Stimulated activated naive CD8-positive, alpha-beta T cell treated with anti-CD3 and anti-CD28 coated beads, Interleukin-15, Interleukin-2, amounts not matched to agents 100 ng/mL and 50 ng/mL, for 24 hours (primary cell): Measurements from ENCODE around the gene YWHAG.
"Not testable (repeated sequence)": the region's sequence is repeated elsewhere in the genome, so short reads cannot be mapped to it uniquely, and the experiment has no call there.

Experiments
- H3K27ac Mint-ChIP-seq: one replicate; pipeline ENCODE4 v1.8.0; 2021; ENCODE audit warnings: mild to moderate bottlenecking, mixed read lengths
- H3K27me3 Mint-ChIP-seq: one replicate; pipeline ENCODE4 v1.8.0; 2021; ENCODE audit warnings: mixed read lengths
- H3K36me3 Mint-ChIP-seq: one replicate; pipeline ENCODE4 v1.8.0; 2021; ENCODE audit warnings: low read depth, mixed read lengths
- H3K4me1 Mint-ChIP-seq: one replicate; pipeline ENCODE4 v1.8.0; 2021; ENCODE audit warnings: low read depth, mixed read lengths
- H3K4me3 Mint-ChIP-seq: one replicate; pipeline ENCODE4 v1.8.0; 2021; ENCODE audit warnings: mild to moderate bottlenecking, mixed read lengths
- H3K9me3 Mint-ChIP-seq: one replicate; pipeline ENCODE4 v1.8.0; 2021; ENCODE audit warnings: mixed read lengths

Gene YWHAG

DNA sequence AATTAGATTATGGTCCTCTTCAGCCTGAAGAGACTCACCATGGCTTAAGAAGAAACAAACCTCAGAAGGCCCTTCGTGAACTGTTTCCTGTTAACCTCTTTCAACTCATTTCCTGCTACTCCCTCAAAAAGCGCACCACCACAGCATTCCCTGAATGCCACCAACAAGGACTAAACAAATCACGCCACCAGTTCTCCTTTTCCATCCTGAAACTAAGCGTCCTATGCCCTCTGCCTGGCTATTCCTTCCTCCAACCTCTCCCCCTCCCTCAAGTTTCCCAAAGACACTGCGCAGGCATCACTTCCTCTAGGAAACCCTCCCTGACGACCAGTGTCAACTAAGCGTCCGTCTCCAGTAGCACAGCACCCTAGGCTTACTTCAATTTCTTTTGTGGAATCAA is 12.0 kb downstream of the YWHAG start:
- Mint-ChIP-seq H3K27me3 (no peaks in the 10 kb centered on the region), H3K4me1 (peaks cover 77% of the 10 kb centered on the region), H3K27ac (peak overlapping the region; percentile 54), H3K9me3 (no peaks in the 10 kb centered on the region), H3K36me3 (peaks cover 85% of the 10 kb centered on the region), H3K4me3 (no peak overlapping the region)

DNA sequence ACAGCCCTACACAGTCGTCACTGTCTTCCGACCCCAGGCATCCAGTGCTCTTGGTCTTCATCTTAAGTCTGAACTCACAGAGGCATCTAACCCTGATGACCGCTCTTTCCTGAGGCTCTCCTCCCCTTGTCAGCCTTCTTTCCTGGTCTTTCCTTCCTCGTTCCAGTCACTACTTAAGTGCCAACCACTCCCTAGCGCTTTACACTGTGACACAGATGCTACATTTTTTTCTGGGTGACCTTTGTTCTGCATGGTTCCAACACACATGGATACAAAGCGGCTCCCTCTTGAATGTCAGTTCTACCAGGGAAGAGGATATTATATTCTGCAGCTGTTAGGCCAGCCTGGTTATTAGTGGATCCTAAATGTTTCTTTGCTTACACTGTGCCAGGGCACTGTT is 12.7 kb downstream of the YWHAG start:
- Mint-ChIP-seq H3K27ac (no peak overlapping the region), H3K36me3 (peaks cover 83% of the 10 kb centered on the region), H3K9me3 (no peaks in the 10 kb centered on the region), H3K27me3 (no peaks in the 10 kb centered on the region), H3K4me3 (no peak overlapping the region), H3K4me1 (peaks cover 76% of the 10 kb centered on the region)

DNA sequence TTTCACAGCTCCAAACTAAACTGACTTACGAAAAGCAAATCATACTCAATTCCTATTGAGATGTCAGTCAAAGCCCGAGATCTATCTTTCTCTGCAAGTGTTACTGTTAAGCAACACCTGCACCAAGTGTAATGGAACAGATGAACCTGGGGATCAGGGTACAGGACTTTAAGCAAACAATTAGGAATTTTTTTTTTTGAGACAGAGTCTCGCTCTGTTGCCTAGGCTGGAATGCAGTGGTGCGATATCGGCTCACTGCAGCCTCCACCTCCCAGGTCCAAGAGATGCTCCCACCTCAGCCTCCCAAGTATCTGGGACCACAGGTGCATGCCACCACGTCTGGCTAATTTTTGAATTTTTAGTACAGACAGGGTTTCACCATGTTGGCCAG is 14.9 kb downstream of the YWHAG start:
- peaks cover 68% of the 10 kb centered on the region for H3K4me1 Mint-ChIP-seq
- no peaks in the 10 kb centered on the region for H3K9me3 Mint-ChIP-seq
- no peak overlapping the region for H3K27ac Mint-ChIP-seq
- H3K4me3 Mint-ChIP-seq, result no peak overlapping the region
- peaks cover 79% of the 10 kb centered on the region for H3K36me3 Mint-ChIP-seq
- H3K27me3 Mint-ChIP-seq, result no peaks in the 10 kb centered on the region

DNA sequence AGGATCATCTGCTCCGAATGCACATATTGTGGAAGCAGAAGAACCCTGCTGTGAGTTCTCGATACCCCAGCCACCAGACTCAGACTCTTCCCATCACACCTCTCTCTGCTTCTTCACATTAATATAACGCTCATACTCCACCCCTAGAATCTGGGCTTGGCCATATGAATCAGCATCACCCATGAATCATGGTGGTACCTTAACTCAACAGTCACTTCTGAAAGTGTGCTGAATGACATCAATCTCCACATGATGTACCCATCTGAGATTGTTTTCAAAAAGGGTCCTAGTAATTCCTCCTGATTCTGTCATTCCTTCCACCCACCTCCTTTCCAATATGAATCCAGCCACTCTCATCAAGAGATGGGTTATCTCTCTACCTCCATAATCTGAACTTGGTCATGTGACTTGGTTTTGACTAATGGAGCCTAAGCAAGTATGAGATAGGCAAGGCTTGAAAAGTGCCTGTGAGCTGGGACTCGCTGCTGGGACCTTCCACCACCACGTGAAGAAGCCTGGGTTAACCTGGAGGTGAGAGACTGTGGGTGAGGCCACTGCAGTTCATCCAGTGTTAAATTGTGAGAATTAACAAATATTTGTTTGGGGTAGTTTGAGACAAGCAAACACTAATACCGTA is 15.4 kb downstream of the YWHAG start:
- Mint-ChIP-seq H3K9me3 (no peaks in the 10 kb centered on the region), H3K36me3 (peaks cover 82% of the 10 kb centered on the region)

DNA sequence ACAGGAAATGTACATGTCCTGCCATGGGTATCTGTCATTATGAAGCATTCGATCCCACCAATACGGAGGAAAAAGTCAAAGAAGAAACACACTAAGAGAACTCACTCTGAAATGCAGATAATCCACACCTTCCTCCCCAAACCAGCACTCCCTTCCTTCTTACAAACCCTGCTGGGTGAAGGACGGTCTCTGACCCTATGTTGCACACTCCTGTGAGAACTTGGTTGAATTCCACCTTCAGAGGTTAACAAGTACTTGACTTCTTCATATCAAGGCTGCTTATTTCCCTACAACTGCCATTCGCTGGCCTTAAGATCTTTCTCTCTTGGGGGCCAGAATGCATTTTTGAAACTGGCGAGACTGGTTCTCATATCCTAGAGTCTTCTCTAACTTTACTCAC is 16.6 kb downstream of the YWHAG start:
- H3K4me3 Mint-ChIP-seq, result no peak overlapping the region

More for the DNA sequence above, 15.4 kb downstream of the YWHAG start:
- H3K4me3 Mint-ChIP-seq, result no peak overlapping the region
- H3K27ac Mint-ChIP-seq, result peak overlapping the region; percentile 22
- peaks cover 71% of the 10 kb centered on the region for H3K4me1 Mint-ChIP-seq
- no peaks in the 10 kb centered on the region for H3K27me3 Mint-ChIP-seq

DNA sequence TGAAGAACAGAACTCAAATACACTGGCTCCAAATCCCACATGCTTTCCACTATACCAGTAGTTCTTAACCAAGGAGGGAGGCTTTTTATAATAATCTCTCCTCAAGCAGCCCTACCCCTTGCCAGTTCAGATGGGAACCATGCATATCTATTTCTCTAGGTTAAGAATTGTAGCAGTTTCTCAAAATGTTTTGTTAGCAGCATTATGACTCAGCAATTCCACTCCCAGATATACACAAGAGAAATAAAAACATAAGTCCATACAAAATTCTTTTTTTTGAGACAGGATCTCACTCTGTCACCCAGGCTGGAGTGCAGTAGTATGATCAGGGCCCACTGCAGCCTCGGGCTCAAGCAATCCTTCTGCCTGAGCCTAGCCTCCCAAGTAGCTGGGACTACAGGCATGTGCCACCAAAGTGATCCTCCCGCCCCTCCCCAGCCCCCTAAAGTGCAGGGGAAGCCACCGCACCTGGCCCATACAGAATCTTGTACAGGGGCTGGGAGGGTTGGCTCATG is 18.1 kb downstream of the YWHAG start:
- Mint-ChIP-seq H3K36me3 (peaks cover 80% of the 10 kb centered on the region), H3K4me3 (no peak overlapping the region), H3K27me3 (no peaks in the 10 kb centered on the region), H3K9me3 (no peaks in the 10 kb centered on the region), H3K27ac (no peak overlapping the region), H3K4me1 (peaks cover 60% of the 10 kb centered on the region)

More for the DNA sequence above, 16.6 kb downstream of the YWHAG start:
- Mint-ChIP-seq H3K4me1 (peaks cover 70% of the 10 kb centered on the region), H3K36me3 (peaks cover 84% of the 10 kb centered on the region), H3K27ac (no peak overlapping the region), H3K27me3 (no peaks in the 10 kb centered on the region), H3K9me3 (no peaks in the 10 kb centered on the region)

DNA sequence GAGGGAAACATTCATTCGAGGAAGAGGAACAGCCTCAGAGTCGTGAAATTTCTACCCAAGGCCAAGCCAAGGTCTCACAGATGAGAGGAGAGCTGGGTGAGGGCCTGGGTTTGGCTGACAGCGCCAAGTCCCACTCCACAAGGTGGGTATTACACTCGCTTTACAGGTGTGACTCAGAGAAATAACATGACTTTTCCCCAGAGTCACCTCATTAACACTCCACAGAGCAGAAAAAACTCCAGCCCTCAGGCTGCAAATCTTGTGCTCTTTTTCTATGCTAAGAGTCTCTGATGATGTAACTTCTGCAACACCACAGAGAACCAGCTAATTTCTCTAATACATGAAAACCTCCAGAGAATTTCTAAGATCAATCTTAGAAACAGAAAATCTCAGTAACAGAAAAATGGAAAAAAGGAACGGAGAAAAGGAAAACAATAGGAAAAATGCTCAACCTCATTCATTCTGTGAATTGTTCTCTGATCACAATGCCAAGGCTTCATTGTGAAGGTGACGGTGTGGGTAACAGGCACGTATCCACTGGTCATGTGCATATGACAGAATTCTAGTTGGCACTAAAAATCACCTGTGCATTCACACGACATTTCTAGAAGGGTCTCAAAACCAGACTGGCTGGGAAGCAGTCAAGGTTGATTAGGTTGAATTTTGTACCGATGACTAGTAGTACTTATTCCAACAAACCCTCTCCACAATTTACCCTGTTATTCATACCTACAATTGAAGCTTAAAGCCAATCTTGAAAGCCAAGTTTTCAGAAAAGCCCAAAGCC is 20.3 kb downstream of the YWHAG start:
- Mint-ChIP-seq H3K9me3 (no peaks in the 10 kb centered on the region), H3K36me3 (peaks cover 69% of the 10 kb centered on the region), H3K4me3 (no peak overlapping the region), H3K27me3 (no peaks in the 10 kb centered on the region), H3K4me1 (peaks cover 50% of the 10 kb centered on the region), H3K27ac (no peak overlapping the region)

DNA sequence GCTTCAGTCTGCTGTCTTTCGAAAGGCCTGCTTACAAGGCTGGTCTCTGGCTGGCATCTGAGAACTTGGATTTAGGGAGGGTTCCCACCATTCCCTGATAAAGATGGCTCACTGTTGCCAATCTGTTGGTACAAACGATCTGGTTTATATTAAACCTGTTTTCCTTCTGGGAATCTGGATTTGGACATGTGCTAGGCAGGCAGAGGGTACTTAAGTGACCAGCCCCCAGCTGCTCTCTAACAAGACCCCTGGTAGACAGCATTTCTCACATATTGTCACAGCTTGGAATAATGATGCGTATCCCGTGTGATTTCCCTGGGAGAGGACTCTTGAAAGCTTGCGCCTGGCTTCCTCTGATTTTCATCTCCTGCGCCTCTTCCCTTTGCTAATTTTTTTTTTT is 21.6 kb downstream of the YWHAG start:
- H3K27ac Mint-ChIP-seq, result no peak overlapping the region
- H3K4me3 Mint-ChIP-seq, result no peak overlapping the region
- H3K36me3 Mint-ChIP-seq, result peaks cover 65% of the 10 kb centered on the region
- H3K27me3 Mint-ChIP-seq, result no peaks in the 10 kb centered on the region
- H3K4me1 Mint-ChIP-seq, result peaks cover 51% of the 10 kb centered on the region
- H3K9me3 Mint-ChIP-seq, result no peaks in the 10 kb centered on the region

DNA sequence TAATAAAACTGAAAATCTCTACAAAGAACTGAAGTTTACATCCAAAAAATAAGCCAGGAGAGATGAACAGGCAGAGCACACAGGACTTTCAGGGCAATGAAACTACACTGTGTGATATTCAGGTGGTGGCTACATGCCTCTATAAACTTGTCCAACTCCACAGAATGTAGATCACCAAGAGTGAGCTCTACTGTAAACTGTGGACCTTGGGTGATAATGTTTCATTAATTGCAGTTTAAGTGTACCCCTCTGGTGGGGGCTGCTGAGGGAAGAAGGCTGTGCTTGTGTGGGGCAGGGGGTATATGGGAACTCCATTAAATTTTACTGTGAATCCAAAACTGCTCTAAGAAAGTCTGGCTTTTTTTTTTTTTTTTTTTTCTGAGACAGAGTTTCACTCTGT is 22.7 kb downstream of the YWHAG start:
- H3K9me3 Mint-ChIP-seq, result no peaks in the 10 kb centered on the region
- peaks cover 50% of the 10 kb centered on the region for H3K4me1 Mint-ChIP-seq
- H3K27ac Mint-ChIP-seq, result peak overlapping the region; percentile 49
- H3K27me3 Mint-ChIP-seq, result no peaks in the 10 kb centered on the region
- no peak overlapping the region for H3K4me3 Mint-ChIP-seq
- peaks cover 67% of the 10 kb centered on the region for H3K36me3 Mint-ChIP-seq

DNA sequence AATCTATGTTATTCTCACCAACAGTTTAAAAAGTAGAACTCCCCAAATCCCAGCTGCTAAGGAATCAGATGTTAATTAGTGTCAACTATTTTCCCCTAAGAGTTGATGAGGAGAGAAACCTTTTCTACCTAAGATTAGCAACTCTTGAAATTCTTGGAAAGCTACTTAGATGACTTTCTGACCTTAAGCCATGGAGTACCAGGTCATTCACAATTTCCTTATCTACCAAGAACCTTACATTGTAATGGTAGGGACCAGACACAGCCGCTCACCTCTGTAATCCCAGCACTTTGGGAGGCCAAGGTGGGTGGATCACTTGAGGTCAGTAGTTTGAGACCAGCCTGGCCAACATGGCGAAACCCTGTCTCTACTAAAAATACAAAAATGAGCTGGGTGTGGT is 23.4 kb downstream of the YWHAG start:
- not testable (repeated sequence) for H3K4me3 Mint-ChIP-seq, H3K9me3 Mint-ChIP-seq, H3K27me3 Mint-ChIP-seq, H3K27ac Mint-ChIP-seq
- peaks cover 45% of the 10 kb centered on the region for H3K4me1 Mint-ChIP-seq
- peaks cover 67% of the 10 kb centered on the region for H3K36me3 Mint-ChIP-seq

DNA sequence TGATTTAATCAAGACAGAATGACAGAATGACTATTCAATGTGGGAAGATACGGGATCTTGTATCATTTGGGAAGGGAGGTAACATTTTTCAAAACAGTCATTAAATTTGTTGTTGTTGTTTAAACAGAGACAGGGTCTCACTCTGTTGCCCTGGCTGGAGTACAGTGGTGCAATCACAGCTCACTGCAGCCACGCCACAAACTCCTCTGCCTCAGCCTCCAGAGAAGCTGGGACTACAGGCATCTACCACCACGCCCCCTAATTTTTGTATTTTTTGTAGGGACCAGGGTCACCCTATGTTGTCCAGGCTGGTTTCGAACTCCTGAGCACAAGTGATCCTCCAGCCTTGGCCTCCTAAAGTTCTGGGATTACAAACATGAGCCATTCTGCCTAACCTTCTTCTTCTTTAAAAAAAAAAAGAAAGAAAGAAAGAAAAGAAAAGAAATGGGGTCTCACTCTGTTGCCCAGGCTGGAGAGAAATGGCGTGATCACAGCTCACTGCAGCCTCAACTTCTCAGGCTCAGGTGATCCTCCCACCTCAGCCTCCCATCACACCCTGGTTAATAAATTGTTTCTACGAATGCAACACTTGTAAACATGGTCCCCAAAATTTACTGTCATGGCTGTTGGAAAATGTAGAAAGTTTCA is 24.3 kb downstream of the YWHAG start:
- Mint-ChIP-seq H3K4me3 (no peak overlapping the region), H3K27me3 (no peaks in the 10 kb centered on the region), H3K36me3 (peaks cover 67% of the 10 kb centered on the region), H3K27ac (no peak overlapping the region), H3K4me1 (peaks cover 48% of the 10 kb centered on the region), H3K9me3 (no peaks in the 10 kb centered on the region)

DNA sequence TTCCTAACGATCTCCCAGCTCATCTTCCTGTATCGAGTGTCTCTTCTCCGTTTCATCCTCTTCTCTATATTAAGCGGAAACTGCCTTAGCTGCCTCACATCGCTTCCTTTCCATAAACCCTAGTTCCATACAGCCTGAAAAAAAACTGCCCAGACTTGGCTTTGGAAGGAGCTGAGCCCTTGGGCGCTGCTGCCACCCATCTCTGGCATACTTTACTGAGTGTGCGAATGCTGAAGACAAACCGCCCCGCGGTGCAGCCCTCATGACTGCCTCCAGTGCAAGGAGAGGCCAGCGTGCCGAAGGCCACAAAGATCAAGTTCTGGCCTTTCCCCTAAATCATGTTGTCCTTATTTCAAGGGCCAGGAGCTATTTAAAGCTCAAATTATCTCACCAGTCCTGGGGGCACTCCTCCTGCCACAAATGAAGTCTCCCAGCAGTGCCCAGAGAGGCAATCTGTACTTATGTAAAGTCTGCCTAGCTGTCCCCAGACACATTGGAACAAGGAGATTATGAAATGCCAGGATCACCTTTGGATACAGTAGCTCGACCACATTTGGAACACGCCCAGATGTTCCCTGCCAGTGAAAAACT is 25.2 kb downstream of the YWHAG start:
- Mint-ChIP-seq H3K4me1 (peaks cover 55% of the 10 kb centered on the region), H3K27ac (peak overlapping the region; percentile 55), H3K9me3 (no peaks in the 10 kb centered on the region), H3K4me3 (no peak overlapping the region), H3K36me3 (peaks cover 73% of the 10 kb centered on the region), H3K27me3 (no peaks in the 10 kb centered on the region)

DNA sequence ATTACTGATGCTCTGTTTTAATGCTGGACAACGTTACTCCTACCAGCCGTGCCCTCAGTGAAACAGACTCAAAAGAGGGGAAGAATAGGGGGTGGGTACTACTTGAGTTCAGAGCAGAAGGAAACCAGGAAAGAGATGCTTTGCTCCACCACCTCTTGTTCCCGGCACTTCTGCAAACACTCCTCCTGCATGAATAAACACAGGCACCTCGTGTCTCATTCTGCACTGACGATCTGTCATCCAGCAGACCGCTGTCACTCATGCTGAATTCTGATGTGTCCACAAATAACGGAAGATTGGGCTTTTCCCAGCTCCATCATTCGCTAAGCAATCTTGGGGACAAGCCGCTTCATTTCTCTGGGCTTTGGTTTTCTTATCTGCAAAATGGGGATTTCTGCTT is 26.7 kb downstream of the YWHAG start:
- no peak overlapping the region for H3K27ac Mint-ChIP-seq
- no peak overlapping the region for H3K4me3 Mint-ChIP-seq
- no peaks in the 10 kb centered on the region for H3K9me3 Mint-ChIP-seq
- H3K27me3 Mint-ChIP-seq, result no peaks in the 10 kb centered on the region
- H3K4me1 Mint-ChIP-seq, result peaks cover 54% of the 10 kb centered on the region
- H3K36me3 Mint-ChIP-seq, result peaks cover 74% of the 10 kb centered on the region

DNA sequence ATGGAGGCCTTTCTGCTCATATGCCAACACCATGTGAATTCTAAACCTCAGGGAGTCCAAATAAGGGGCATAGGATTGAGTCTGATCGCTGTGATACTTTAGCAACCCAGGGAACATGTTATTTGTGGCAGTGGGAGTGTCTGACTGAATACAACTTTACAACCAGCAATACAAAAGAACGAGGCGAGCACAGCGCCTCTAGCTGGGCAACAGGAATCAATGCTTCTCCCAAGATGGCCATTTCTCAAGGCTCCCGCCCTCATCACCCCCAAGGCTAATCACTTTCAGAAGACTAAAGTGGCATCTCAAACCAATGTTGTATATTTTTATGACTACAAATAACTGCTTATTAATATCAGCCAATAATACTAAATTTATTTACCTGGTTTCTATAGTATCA is 28.1 kb downstream of the YWHAG start:
- peaks cover 49% of the 10 kb centered on the region for H3K4me1 Mint-ChIP-seq
- peaks cover 76% of the 10 kb centered on the region for H3K36me3 Mint-ChIP-seq

DNA sequence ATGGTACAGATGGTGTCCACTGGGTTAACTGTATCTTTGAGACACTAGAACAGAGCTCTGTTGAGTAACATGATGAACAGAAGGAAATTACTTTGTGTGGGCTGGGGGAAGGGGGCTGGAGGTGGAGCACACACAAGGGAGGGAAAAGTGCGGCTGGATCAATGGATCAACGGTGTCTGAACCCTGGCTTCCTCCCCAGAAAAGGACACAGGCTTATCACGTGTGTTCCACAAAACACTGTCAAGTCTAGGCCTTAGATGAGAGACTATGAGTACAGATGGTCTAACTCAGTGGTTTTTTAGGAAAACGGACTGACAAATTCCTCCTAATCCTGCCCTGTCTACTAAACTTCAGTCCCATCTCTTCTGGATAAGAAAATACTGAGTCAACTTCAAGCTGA is 28.5 kb downstream of the YWHAG start:
- Mint-ChIP-seq H3K4me3 (no peak overlapping the region), H3K27me3 (no peaks in the 10 kb centered on the region), H3K4me1 (peaks cover 49% of the 10 kb centered on the region), H3K27ac (no peak overlapping the region), H3K36me3 (peaks cover 72% of the 10 kb centered on the region), H3K9me3 (no peaks in the 10 kb centered on the region)

More for the DNA sequence above, 28.1 kb downstream of the YWHAG start:
- H3K27me3 Mint-ChIP-seq, result no peaks in the 10 kb centered on the region
- H3K27ac Mint-ChIP-seq, result no peak overlapping the region
- H3K4me3 Mint-ChIP-seq, result no peak overlapping the region
- no peaks in the 10 kb centered on the region for H3K9me3 Mint-ChIP-seq
